DND-41 (cell line): Measurements from ENCODE around the gene GPR37L1.
"Not testable (repeated sequence)": the region's sequence is repeated elsewhere in the genome, so short reads cannot be mapped to it uniquely, and the experiment has no call there.

Source experiments
- ATAC-seq: fragments of 200-7000 bp; cut with Tn5 transposase; 3 replicates; pipeline ENCODE4 v1.9.1; 2021; ENCODE audit warnings: low read depth; ENCODE audit not compliant: insufficient read depth
- DNase-seq: peaks from one replicate; pipeline ENCODE4 v3.0.0-alpha.2; 2020
- H2AFZ ChIP-seq: 2 replicates; pipeline ENCODE4 v1.6.0; 2012; ENCODE audit warnings: low read depth, low read length
- H3K27ac ChIP-seq: 2 replicates; pipeline ENCODE4 v1.5.1; 2012; ENCODE audit warnings: low read length, inconsistent platforms
- H3K27me3 ChIP-seq: fragments of 200-600 bp; sonication (generic); 2 replicates; pipeline ENCODE4 v1.6.0; 2012; ENCODE audit warnings: low read length, mild to moderate bottlenecking, inconsistent platforms; ENCODE audit not compliant: insufficient read depth, poor library complexity
- H3K36me3 ChIP-seq: 2 replicates; pipeline ENCODE4 v1.5.1; 2012; ENCODE audit warnings: low read length, inconsistent platforms; ENCODE audit not compliant: insufficient read depth
- H3K4me1 ChIP-seq: 2 replicates; pipeline ENCODE4 v1.5.1; 2012; ENCODE audit warnings: mild to moderate bottlenecking, low read length; ENCODE audit not compliant: insufficient read depth
- H3K4me2 ChIP-seq: 2 replicates; pipeline ENCODE4 v1.6.0; 2012; ENCODE audit warnings: mild to moderate bottlenecking, moderate library complexity, low read length, inconsistent platforms; ENCODE audit not compliant: insufficient read depth
- H3K4me3 ChIP-seq, 2 experiments: fragments of 200-600 bp in 1 of 2; shearing (Covaris generic) in 1 of 2; 2 replicates each; pipeline ENCODE4 v1.5.1; 2012 to 2016; ENCODE audit warnings: inconsistent platforms in 2 of 2, low read length in 2 of 2, mild to moderate bottlenecking in 2 of 2, low read depth in 1 of 2, moderate library complexity in 1 of 2
- H3K79me2 ChIP-seq: 2 replicates; pipeline ENCODE4 v1.6.0; 2012; ENCODE audit warnings: low read length, inconsistent platforms; ENCODE audit not compliant: insufficient read depth
- H3K9ac ChIP-seq: 2 replicates; pipeline ENCODE4 v1.6.0; 2012; ENCODE audit warnings: low read depth, mild to moderate bottlenecking, inconsistent platforms, low read length, moderate library complexity
- H3K9me3 ChIP-seq: 2 replicates; pipeline ENCODE4 v1.5.1; 2012; ENCODE audit warnings: low read length, moderate library complexity, mild to moderate bottlenecking, inconsistent platforms; ENCODE audit not compliant: insufficient read depth, severe bottlenecking
- H4K20me1 ChIP-seq: 2 replicates; pipeline ENCODE4 v1.6.0; 2012; ENCODE audit warnings: low read length; ENCODE audit not compliant: insufficient read depth
- CTCF ChIP-seq: IDR thresholded peaks from 2 replicates; pipeline ENCODE4 v1.5.1; 2012; ENCODE audit warnings: borderline replicate concordance, low read length, moderate library complexity, mild to moderate bottlenecking; ENCODE audit not compliant: poor library complexity, severe bottlenecking; ENCODE audit errors: extremely low read depth
- EZH2 ChIP-seq: IDR thresholded peaks from 3 replicates; pipeline ENCODE4 v1.6.1; 2012; ENCODE audit warnings: borderline replicate concordance, low read depth, mild to moderate bottlenecking, moderate library complexity, low read length, inconsistent platforms; ENCODE audit not compliant: severe bottlenecking

The GPR37L1 gene

GRCh38 chr1:202173993-202174392 lies 51.3 kb downstream of the GPR37L1 start:
- no peak for TF ChIP-seq CTCF
- H3K79me2 ChIP-seq, result no peaks in the 10 kb centered on the region
- no peak overlapping the region for H3K4me3 ChIP-seq
- no peak overlapping the region for H2AFZ ChIP-seq
- H3K36me3 ChIP-seq, result no peaks in the 10 kb centered on the region
- H3K27ac ChIP-seq, result no peak overlapping the region
- H3K27me3 ChIP-seq, result no peaks in the 10 kb centered on the region
- H3K4me1 ChIP-seq, result no peaks in the 10 kb centered on the region
- DNase-seq (no peak), ATAC-seq (no peak)
- no peak overlapping the region for H3K9ac ChIP-seq
- no peaks in the 10 kb centered on the region for H4K20me1 ChIP-seq
- no peak overlapping the region for H3K4me2 ChIP-seq
- no peaks in the 10 kb centered on the region for H3K9me3 ChIP-seq

GRCh38 chr1:202176949-202177927 lies 54.5 kb downstream of the GPR37L1 start:
- no peak overlapping the region for H3K4me3 ChIP-seq

GRCh38 chr1:202179828-202180750 lies 57.4 kb downstream of the GPR37L1 start:
- Histone ChIP-seq H3K79me2 (no peaks in the 10 kb centered on the region), H3K36me3 (no peaks in the 10 kb centered on the region), H3K27ac (no peak overlapping the region), H3K27me3 (no peaks in the 10 kb centered on the region), H3K9me3 (no peaks in the 10 kb centered on the region), H3K4me2 (no peak overlapping the region), H3K9ac (no peak overlapping the region), H4K20me1 (peaks cover 3% of the 10 kb centered on the region; the same call in 1 of the 2 replicates), H2AFZ (no peak overlapping the region), H3K4me1 (0 out of 2 replicates have a peak, but pooled peaks cover 2% of the 10 kb centered on the region), H3K4me3 (no peak overlapping the region)
- TF ChIP-seq CTCF (no peak), EZH2 (no peak)
- no peak for DNase-seq
- ATAC-seq, result no peak

More at GRCh38 chr1:202176949-202177927, 54.5 kb downstream of the GPR37L1 start:
- TF ChIP-seq CTCF (no peak), EZH2 (no peak)
- Histone ChIP-seq H3K27me3 (no peaks in the 10 kb centered on the region), H3K4me1 (no peaks in the 10 kb centered on the region), H2AFZ (no peak overlapping the region), H3K9ac (no peak overlapping the region), H3K79me2 (no peaks in the 10 kb centered on the region), H3K36me3 (no peaks in the 10 kb centered on the region), H3K9me3 (no peaks in the 10 kb centered on the region), H4K20me1 (no peaks in the 10 kb centered on the region), H3K27ac (no peak overlapping the region), H3K4me2 (no peak overlapping the region)
- ATAC-seq (no peak), DNase-seq (no peak)

- not testable (repeated sequence) for H3K9me3 ChIP-seq, DNase-seq, H3K4me1 ChIP-seq, H2AFZ ChIP-seq, H4K20me1 ChIP-seq, H3K4me3 ChIP-seq, H3K79me2 ChIP-seq, H3K4me2 ChIP-seq, H3K9ac ChIP-seq, ATAC-seq, H3K36me3 ChIP-seq, H3K27ac ChIP-seq, H3K27me3 ChIP-seq
Observed at GRCh38 chr1:202180751-202181139, 58.0 kb downstream of the GPR37L1 start.
